ENCODE results near the gene HIGD2A. TPM values are rescaled to one million over a fixed set of nuclear protein-coding genes. Genes with fewer than 3 reads are reported as not detected.

Gene HIGD2A
- total RNA-seq, 3 donors from 2014 or later = 186 to 257 (median 198) TPM

GRCh38 chr5:176350416-176350815, 38.1 kb upstream of the HIGD2A start:
- peaks cover 13% of the 10 kb centered on the region for H3K36me3 ChIP-seq (ENCODE audit: low read depth)
- ATAC-seq (no peak), DNase-seq (no peak)
- H3K9me3 ChIP-seq = no peaks in the 10 kb centered on the region
- H3K4me3 ChIP-seq = no peak overlapping the region
- no peaks in the 10 kb centered on the region for H3K4me1 ChIP-seq (ENCODE audit: low read depth)
- TF ChIP-seq, protein P1, sequence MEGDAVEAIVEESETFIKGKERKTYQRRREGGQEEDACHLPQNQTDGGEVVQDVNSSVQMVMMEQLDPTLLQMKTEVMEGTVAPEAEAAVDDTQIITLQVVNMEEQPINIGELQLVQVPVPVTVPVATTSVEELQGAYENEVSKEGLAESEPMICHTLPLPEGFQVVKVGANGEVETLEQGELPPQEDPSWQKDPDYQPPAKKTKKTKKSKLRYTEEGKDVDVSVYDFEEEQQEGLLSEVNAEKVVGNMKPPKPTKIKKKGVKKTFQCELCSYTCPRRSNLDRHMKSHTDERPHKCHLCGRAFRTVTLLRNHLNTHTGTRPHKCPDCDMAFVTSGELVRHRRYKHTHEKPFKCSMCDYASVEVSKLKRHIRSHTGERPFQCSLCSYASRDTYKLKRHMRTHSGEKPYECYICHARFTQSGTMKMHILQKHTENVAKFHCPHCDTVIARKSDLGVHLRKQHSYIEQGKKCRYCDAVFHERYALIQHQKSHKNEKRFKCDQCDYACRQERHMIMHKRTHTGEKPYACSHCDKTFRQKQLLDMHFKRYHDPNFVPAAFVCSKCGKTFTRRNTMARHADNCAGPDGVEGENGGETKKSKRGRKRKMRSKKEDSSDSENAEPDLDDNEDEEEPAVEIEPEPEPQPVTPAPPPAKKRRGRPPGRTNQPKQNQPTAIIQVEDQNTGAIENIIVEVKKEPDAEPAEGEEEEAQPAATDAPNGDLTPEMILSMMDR (IDR thresholded peaks at IDR 0.05) = no peak
- intact Hi-C loops (cut with DNase I, micrococcal nuclease) = no loop called here

GRCh38 chr5:176352116-176352878, 36.3 kb upstream of the HIGD2A start:
- Histone ChIP-seq H3K36me3 (ENCODE audit: low read depth) (peaks cover 6% of the 10 kb centered on the region), H3K4me3 (no peak overlapping the region), H3K4me1 (ENCODE audit: low read depth) (no peaks in the 10 kb centered on the region), H3K9me3 (no peaks in the 10 kb centered on the region)
- intact Hi-C loops (cut with DNase I, micrococcal nuclease) = no loop called here
- DNase-seq = no peak
- TF ChIP-seq, protein P1 (IDR thresholded peaks at IDR 0.05) = no peak
- no peak for ATAC-seq

- ATAC-seq = no peak
- H3K36me3 ChIP-seq (ENCODE audit: low read depth) = peaks cover 3% of the 10 kb centered on the region
Observed at GRCh38 chr5:176353533-176353932, 35.0 kb upstream of the HIGD2A start.

DNA sequence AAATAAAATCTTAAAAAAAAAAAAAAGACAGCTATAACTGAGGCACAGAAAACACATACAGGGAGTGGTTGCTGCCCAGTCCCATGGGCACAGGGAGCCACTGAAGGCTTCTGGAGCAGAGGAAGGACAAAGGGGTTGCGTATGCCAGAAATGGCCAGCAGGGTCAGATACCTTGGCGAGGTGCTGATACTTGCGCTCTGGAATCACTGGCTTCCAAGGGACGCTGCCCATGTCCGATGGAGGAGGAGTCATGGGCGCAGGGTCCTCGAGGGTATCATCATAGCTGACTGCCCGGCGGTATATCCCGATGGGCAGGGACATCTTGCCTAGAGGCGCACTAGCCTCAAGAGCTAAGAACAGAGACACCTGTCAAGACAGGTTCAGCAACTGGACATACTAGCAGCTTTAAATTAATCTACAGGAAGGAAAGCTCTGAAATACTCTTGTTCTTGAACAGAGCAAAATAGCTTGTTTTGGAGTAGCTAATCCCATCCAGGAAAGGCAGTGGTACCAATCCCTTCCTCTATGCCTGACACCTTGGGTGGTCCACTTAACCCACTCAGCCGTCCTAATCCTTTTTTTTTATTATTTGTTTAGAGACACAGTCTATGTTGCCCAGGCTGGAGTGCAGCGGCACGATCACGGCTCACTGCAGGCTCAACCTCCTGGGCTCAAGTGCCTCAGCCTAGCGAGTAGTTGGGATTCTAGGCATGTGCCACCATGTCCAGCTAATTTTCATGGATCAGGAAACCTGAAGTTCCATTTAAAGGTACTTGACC, 33.0 kb upstream of the HIGD2A start:
- no peak for ATAC-seq
- no peak for DNase-seq
- H3K4me1 ChIP-seq (ENCODE audit: low read depth) = peaks cover 7% of the 10 kb centered on the region
- intact Hi-C loops (cut with DNase I, micrococcal nuclease) = no loop called here
- TF ChIP-seq, protein P1 (IDR thresholded peaks at IDR 0.05) = no peak
- H3K36me3 ChIP-seq (ENCODE audit: low read depth) = no peaks in the 10 kb centered on the region
- H3K4me3 ChIP-seq = no peak overlapping the region
- H3K9me3 ChIP-seq = no peaks in the 10 kb centered on the region

More at GRCh38 chr5:176353533-176353932, 35.0 kb upstream of the HIGD2A start:
- TF ChIP-seq, protein P1 (IDR thresholded peaks at IDR 0.05) = no peak
- no peak for DNase-seq
- intact Hi-C loops (cut with DNase I, micrococcal nuclease) = no loop called here
- no peak overlapping the region for H3K4me3 ChIP-seq
- H3K9me3 ChIP-seq = no peaks in the 10 kb centered on the region
- no peaks in the 10 kb centered on the region for H3K4me1 ChIP-seq (ENCODE audit: low read depth)

GRCh38 chr5:176356179-176356566, 32.4 kb upstream of the HIGD2A start:
- DNase-seq (no peak), ATAC-seq (no peak)
- Histone ChIP-seq H3K36me3 (ENCODE audit: low read depth) (no peaks in the 10 kb centered on the region), H3K4me3 (no peak overlapping the region), H3K4me1 (ENCODE audit: low read depth) (peaks cover 8% of the 10 kb centered on the region), H3K9me3 (no peaks in the 10 kb centered on the region)
- TF ChIP-seq, protein P1 (IDR thresholded peaks at IDR 0.05) = no peak
- intact Hi-C loops (cut with DNase I, micrococcal nuclease) = no loop called here

All from mucosa of descending colon (tissue), 3 donors.